K562 (cell line): ENCODE data around the gene FMO1. TPM values are rescaled to one million over a fixed set of nuclear protein-coding genes. Genes with fewer than 3 reads are reported as not detected.

Experiments
- ARHGAP35 ChIP-seq: fragments of 450-650 bp; IDR thresholded peaks from 2 replicates; pipeline ENCODE4 v1.6.1; 2018; ENCODE audit not compliant: partially characterized antibody
- CCNT2 ChIP-seq: IDR thresholded peaks from 2 replicates; pipeline ENCODE4 v1.6.1; 2011; ENCODE audit warnings: borderline replicate concordance, low read depth, mild to moderate bottlenecking, moderate library complexity, mixed read lengths, low read length; ENCODE audit not compliant: insufficient read length; ENCODE audit errors: extremely low read depth
- DACH1 ChIP-seq: fragments of 450-650 bp; IDR thresholded peaks from 2 replicates; pipeline ENCODE4 v1.6.1; 2018; ENCODE audit not compliant: partially characterized antibody
- PHF20 ChIP-seq: fragments of 450-650 bp; IDR thresholded peaks from 2 replicates; pipeline ENCODE4 v1.6.1; 2018; ENCODE audit not compliant: partially characterized antibody
- RFX7 ChIP-seq: fragments of 250-450 bp; sonication (Bioruptor Pico); IDR thresholded peaks from 2 replicates; pipeline ENCODE4 v1.5.1; 2021; ENCODE audit warnings: mild to moderate bottlenecking
- RUNX1 ChIP-seq: sonication (generic); IDR thresholded peaks from 2 replicates; pipeline ENCODE4 v1.6.1; 2016; ENCODE audit warnings: antibody characterized with exemption, low read depth
- SLC30A9 ChIP-seq: fragments of 250-450 bp; sonication (Bioruptor Pico); IDR thresholded peaks from 2 replicates; pipeline ENCODE4 v1.8.0; 2022; ENCODE audit warnings: mild to moderate bottlenecking, moderate library complexity
- SREBF1 ChIP-seq: fragments of 150-350 bp; IDR thresholded peaks from 2 replicates; pipeline ENCODE4 v1.6.1; 2014; ENCODE audit warnings: antibody characterized with exemption, low read depth, low read length, borderline replicate concordance
- TOE1 ChIP-seq, 2 experiments: fragments of 450-650 bp in 1 of 2; sonication (generic) in 1 of 2; formaldehyde crosslinking in 1 of 2; IDR thresholded peaks; 2 replicates each; pipeline versions ENCODE4 v1.7.1 to v1.8.0; 2016 to 2022; ENCODE audit warnings: borderline replicate concordance in 2 of 2, mild to moderate bottlenecking in 2 of 2, antibody characterized with exemption in 1 of 2, inconsistent platforms in 1 of 2, low read depth in 1 of 2, missing genetic modification reagents in 1 of 2, moderate library complexity in 1 of 2
- polyA plus RNA-seq, 8 experiments: library from polyadenylated mRNA; depleted of rRNA in 4 of 8; stranded (reverse) in 5 of 8; unstranded in 3 of 8; fragments of >200 nt; fragmentation: Nextera tagmentation in 2 of 8; fragmentation: Illumina TruSeq in 1 of 8; extraction: Ambion mirVana in 2 of 8; extraction: Trizol in 1 of 8; gene quantifications; 2 replicates each; pipeline versions ENCODE4 v1.2.1 to v1.2.3, GENCODE V29; 2011 to 2014; ENCODE audit warnings: inconsistent platforms in 1 of 8, missing spikeins in 1 of 8
- total RNA-seq, 7 experiments: library from RNA; depleted of rRNA in 6 of 7; stranded (reverse); fragments of >200 nt in 6 of 7; fragmentation: Illumina TruSeq in 2 of 7; extraction: Trizol in 2 of 7; gene quantifications; 2 replicates each; pipeline versions ENCODE4 v1.2.1 to v1.2.3, GENCODE V29; 2011 to 2021; ENCODE audit warnings: low replicate concordance in 1 of 7
- TF ChIP-seq, protein P1 (sequence below), 2 experiments: IDR thresholded peaks in 1 of 2; conservative IDR thresholded peaks in 1 of 2; 2 replicates each; pipeline ENCODE4 v1.6.1; 2016; ENCODE audit warnings: low read depth in 2 of 2, mild to moderate bottlenecking in 1 of 2, missing compliant biosample characterization in 1 of 2, missing genetic modification characterization in 1 of 2, moderate library complexity in 1 of 2
- TF ChIP-seq, protein P2 (sequence below): sonication (generic); formaldehyde crosslinking; IDR thresholded peaks from 2 replicates; pipeline ENCODE4 v1.8.0; 2023; ENCODE audit warnings: mild to moderate bottlenecking, missing genetic modification reagents
- TF ChIP-seq, protein P3 (sequence below): sonication (generic); formaldehyde crosslinking; IDR thresholded peaks from 2 replicates; pipeline ENCODE4 v1.8.0; 2022; ENCODE audit warnings: mild to moderate bottlenecking, missing genetic modification reagents, borderline replicate concordance
- TF ChIP-seq, protein P4 (sequence below): fragments of 450-650 bp; formaldehyde crosslinking; IDR thresholded peaks from 2 replicates; pipeline ENCODE4 v1.4.0; 2020; ENCODE audit warnings: mild to moderate bottlenecking, moderate library complexity

FMO1 gene
- total and polyA plus RNA-seq, 9 of the 15 experiments (the other 6 are each of a cell fraction or from before 2014, with no cell fraction given): not detected

DNA sequence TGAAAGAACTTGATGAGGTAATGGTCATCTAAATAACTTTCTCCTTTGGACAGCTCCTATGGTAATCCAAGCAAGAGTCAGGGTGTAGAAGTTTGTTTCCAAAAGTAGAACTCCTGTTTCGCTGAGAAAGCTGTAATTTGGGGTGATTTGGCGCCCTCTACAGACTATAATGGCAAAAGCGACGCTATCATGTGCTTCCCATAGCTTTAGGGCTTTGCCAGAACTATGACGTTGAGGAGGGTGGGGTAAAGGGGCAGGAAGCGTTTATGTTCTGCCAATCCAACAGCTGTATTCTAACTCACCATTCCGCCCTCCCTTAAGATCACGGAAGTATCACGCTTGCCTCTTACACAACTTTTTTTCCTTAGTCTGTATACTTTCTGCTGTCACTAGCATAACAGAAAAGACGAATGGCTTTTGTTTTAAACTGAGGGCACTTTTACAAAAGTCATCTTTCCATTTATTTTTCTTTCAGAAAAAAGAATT, 65.6 kb downstream of the FMO1 start, which contains the start of gene FMO4 (continued):
- TF ChIP-seq, protein P1, sequence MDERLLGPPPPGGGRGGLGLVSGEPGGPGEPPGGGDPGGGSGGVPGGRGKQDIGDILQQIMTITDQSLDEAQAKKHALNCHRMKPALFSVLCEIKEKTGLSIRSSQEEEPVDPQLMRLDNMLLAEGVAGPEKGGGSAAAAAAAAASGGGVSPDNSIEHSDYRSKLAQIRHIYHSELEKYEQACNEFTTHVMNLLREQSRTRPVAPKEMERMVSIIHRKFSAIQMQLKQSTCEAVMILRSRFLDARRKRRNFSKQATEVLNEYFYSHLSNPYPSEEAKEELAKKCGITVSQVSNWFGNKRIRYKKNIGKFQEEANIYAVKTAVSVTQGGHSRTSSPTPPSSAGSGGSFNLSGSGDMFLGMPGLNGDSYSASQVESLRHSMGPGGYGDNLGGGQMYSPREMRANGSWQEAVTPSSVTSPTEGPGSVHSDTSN (CRISPR knock-in tag; IDR thresholded peaks at IDR 0.05; ENCODE audit: low read depth): no peak
- TF ChIP-seq, protein P1 (tag; conservative IDR thresholded peaks at IDR 0.05; ENCODE audit: low read depth): peak; percentile 53
- TF ChIP-seq, protein P2, sequence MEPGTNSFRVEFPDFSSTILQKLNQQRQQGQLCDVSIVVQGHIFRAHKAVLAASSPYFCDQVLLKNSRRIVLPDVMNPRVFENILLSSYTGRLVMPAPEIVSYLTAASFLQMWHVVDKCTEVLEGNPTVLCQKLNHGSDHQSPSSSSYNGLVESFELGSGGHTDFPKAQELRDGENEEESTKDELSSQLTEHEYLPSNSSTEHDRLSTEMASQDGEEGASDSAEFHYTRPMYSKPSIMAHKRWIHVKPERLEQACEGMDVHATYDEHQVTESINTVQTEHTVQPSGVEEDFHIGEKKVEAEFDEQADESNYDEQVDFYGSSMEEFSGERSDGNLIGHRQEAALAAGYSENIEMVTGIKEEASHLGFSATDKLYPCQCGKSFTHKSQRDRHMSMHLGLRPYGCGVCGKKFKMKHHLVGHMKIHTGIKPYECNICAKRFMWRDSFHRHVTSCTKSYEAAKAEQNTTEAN (CRISPR knock-in tag): no peak
- peak; percentile 25 for TF ChIP-seq PHF20
- TF ChIP-seq TOE1 (IDR thresholded peaks at IDR 0.05; ENCODE audit: borderline replicate concordance): 0 out of 2 replicates have a peak, but pooled peaks have one; percentile 14
- TF ChIP-seq TOE1 (CRISPR knock-in tag; IDR thresholded peaks at IDR 0.05; ENCODE audit: borderline replicate concordance, low read depth): no peak
- TF ChIP-seq CCNT2: no peak
- no peak for TF ChIP-seq ARHGAP35
- no peak for TF ChIP-seq RUNX1
- no peak for TF ChIP-seq SLC30A9 (CRISPR knock-in tag)
- TF ChIP-seq DACH1: peak; percentile 25
- no peak for TF ChIP-seq SREBF1
- TF ChIP-seq RFX7 (CRISPR knock-in tag): no peak
- TF ChIP-seq, protein P3, sequence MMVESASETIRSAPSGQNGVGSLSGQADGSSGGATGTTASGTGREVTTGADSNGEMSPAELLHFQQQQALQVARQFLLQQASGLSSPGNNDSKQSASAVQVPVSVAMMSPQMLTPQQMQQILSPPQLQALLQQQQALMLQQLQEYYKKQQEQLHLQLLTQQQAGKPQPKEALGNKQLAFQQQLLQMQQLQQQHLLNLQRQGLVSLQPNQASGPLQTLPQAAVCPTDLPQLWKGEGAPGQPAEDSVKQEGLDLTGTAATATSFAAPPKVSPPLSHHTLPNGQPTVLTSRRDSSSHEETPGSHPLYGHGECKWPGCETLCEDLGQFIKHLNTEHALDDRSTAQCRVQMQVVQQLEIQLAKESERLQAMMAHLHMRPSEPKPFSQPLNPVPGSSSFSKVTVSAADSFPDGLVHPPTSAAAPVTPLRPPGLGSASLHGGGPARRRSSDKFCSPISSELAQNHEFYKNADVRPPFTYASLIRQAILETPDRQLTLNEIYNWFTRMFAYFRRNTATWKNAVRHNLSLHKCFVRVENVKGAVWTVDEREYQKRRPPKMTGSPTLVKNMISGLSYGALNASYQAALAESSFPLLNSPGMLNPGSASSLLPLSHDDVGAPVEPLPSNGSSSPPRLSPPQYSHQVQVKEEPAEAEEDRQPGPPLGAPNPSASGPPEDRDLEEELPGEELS (CRISPR knock-in tag): no peak
- TF ChIP-seq, protein P4, sequence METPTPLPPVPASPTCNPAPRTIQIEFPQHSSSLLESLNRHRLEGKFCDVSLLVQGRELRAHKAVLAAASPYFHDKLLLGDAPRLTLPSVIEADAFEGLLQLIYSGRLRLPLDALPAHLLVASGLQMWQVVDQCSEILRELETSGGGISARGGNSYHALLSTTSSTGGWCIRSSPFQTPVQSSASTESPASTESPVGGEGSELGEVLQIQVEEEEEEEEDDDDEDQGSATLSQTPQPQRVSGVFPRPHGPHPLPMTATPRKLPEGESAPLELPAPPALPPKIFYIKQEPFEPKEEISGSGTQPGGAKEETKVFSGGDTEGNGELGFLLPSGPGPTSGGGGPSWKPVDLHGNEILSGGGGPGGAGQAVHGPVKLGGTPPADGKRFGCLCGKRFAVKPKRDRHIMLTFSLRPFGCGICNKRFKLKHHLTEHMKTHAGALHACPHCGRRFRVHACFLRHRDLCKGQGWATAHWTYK (CRISPR knock-in tag): no peak
